A549 (cell line): ENCODE measurements around the gene YIPF5. TPM values are rescaled to one million over a fixed set of nuclear protein-coding genes. Genes with fewer than 3 reads are reported as not detected.

Experiments
- ATAC-seq, 2 experiments: fragments of 200-7000 bp in 1 of 2; fragments of >200 bp in 1 of 2; cut with Nextera tagmentation in 1 of 2; cut with Tn5 transposase in 1 of 2; 3 replicates each; pipeline versions ENCODE4 v1.8.0 to v1.9.1; 2018 to 2020; ENCODE audit warnings: mild to moderate bottlenecking in 1 of 2, moderate library complexity in 1 of 2
- CTCF ChIA-PET: fragments of 300-600 bp; sonication (Branson Sonifier 250); formaldehyde crosslinking; extraction: SDS; loops from one replicate; lab custom pipeline; 2021; ENCODE audit warnings: antibody characterized with exemption, inconsistent platforms; lab: Yijun Ruan, JAX
- POLR2A ChIA-PET: fragments of 350-600 bp; formaldehyde crosslinking; extraction: SDS; loops from one replicate; lab custom pipeline; 2021; ENCODE audit warnings: antibody characterized with exemption, inconsistent platforms; lab: Yijun Ruan, JAX
- DNase-seq, 2 experiments: peaks; one replicate each; pipeline versions ENCODE4 v3.0.0 to v3.0.0-alpha.2; 2011 to 2016; ENCODE audit warnings: low read depth in 1 of 2, low spot score in 1 of 2
- FAIRE-seq: peaks from 2 replicates; lab custom pipeline; 2011; peaks lifted over from hg19 to GRCh38; lab: Jason Lieb, UNC
- H3K27ac ChIP-seq, 2 experiments: fragments of >200 bp; sonication (Bioruptor Twin); formaldehyde crosslinking; 3 replicates each; pipeline ENCODE4 v1.5.1; 2016 to 2017
- H3K4me1 ChIP-seq: fragments of >200 bp; sonication (Bioruptor Twin); formaldehyde crosslinking; 3 replicates; pipeline ENCODE4 v1.6.1; 2016
- H3K4me2 ChIP-seq: fragments of >200 bp; sonication (Bioruptor Twin); formaldehyde crosslinking; 3 replicates; pipeline ENCODE4 v1.6.1; 2016
- H3K4me3 ChIP-seq: fragments of >200 bp; sonication (Bioruptor Twin); formaldehyde crosslinking; 3 replicates; pipeline ENCODE4 v1.5.1; 2016
- H3K9me3 ChIP-seq: fragments of >200 bp; sonication (Bioruptor Twin); formaldehyde crosslinking; 3 replicates; pipeline ENCODE4 v1.6.1; 2016
- ATOH8 ChIP-seq: fragments of 250-450 bp; sonication (Bioruptor Pico); IDR thresholded peaks from 2 replicates; pipeline ENCODE4 v1.5.0; 2020; ENCODE audit warnings: low read depth, mild to moderate bottlenecking, moderate library complexity
- CEBPB ChIP-seq, 2 experiments: fragments of >200 bp in 1 of 2; sonication (Bioruptor Twin) in 1 of 2; formaldehyde crosslinking in 1 of 2; IDR thresholded peaks; 2 replicates each; pipeline ENCODE4 v1.6.1; 2012 to 2016
- EHMT2 ChIP-seq: fragments of 200-600 bp; sonication (generic); IDR thresholded peaks from 2 replicates; pipeline ENCODE4 v1.6.1; 2016; ENCODE audit warnings: antibody characterized with exemption, low read depth, mild to moderate bottlenecking, moderate library complexity
- ESRRA ChIP-seq: fragments of 150-350 bp; IDR thresholded peaks from 2 replicates; pipeline ENCODE4 v1.6.1; 2014; ENCODE audit warnings: mild to moderate bottlenecking, low read length, borderline replicate concordance
- FOSL2 ChIP-seq, 2 experiments: fragments of 450-650 bp in 1 of 2; fragments of >200 bp in 1 of 2; sonication (Bioruptor Twin) in 1 of 2; formaldehyde crosslinking; IDR thresholded peaks; 2 replicates each; pipeline versions ENCODE4 v1.5.0 to v1.6.1; 2016 to 2020; ENCODE audit warnings: mild to moderate bottlenecking in 1 of 2, moderate library complexity in 1 of 2
- HOXA7 ChIP-seq: fragments of 250-450 bp; sonication (Bioruptor Pico); IDR thresholded peaks from 2 replicates; pipeline ENCODE4 v1.5.0; 2020; ENCODE audit warnings: mild to moderate bottlenecking, moderate library complexity
- KDM5A ChIP-seq: fragments of 200-600 bp; sonication (generic); IDR thresholded peaks from 2 replicates; pipeline ENCODE4 v1.6.1; 2016; ENCODE audit warnings: antibody characterized with exemption, mild to moderate bottlenecking
- MYC ChIP-seq: IDR thresholded peaks from 2 replicates; pipeline ENCODE4 v1.6.1; 2012; ENCODE audit warnings: mild to moderate bottlenecking, inconsistent platforms, low read length, improper control_type of control experiment, borderline replicate concordance
- NR3C1 ChIP-seq: fragments of >200 bp; sonication (Bioruptor Twin); formaldehyde crosslinking; IDR thresholded peaks from 3 replicates; pipeline ENCODE4 v1.6.1; 2017
- PHF8 ChIP-seq: fragments of 200-600 bp; sonication (generic); IDR thresholded peaks from 2 replicates; pipeline ENCODE4 v1.6.1; 2016; ENCODE audit warnings: low read depth, mild to moderate bottlenecking, antibody characterized with exemption, moderate library complexity, borderline replicate concordance
- RAD21 ChIP-seq, 2 experiments: fragments of >200 bp in 1 of 2; sonication (Bioruptor Twin) in 1 of 2; formaldehyde crosslinking in 1 of 2; IDR thresholded peaks in 1 of 2; conservative IDR thresholded peaks in 1 of 2; 2 replicates in 1 of 2; 3 replicates in 1 of 2; pipeline ENCODE4 v1.6.1; 2012 to 2018; ENCODE audit warnings: inconsistent platforms in 1 of 2
- SREBF2 ChIP-seq: fragments of 450-650 bp; IDR thresholded peaks from 2 replicates; pipeline ENCODE4 v1.6.1; 2014; ENCODE audit warnings: mild to moderate bottlenecking, moderate library complexity
- TP53 ChIP-seq: fragments of 250-450 bp; sonication (Bioruptor Pico); IDR thresholded peaks from 2 replicates; pipeline ENCODE4 v1.5.0; 2021; ENCODE audit warnings: mild to moderate bottlenecking, moderate library complexity
- ZC3H11A ChIP-seq: fragments of 450-650 bp; IDR thresholded peaks from 2 replicates; pipeline ENCODE4 v1.6.1; 2014; ENCODE audit warnings: antibody characterized with exemption, mild to moderate bottlenecking
- WGBS: methylation state at CpG from one replicate; pipeline ENCODE4 v1.1.6; 2017; ENCODE audit errors: missing lambda C conversion rate; 5-methylcytosine and 5-hydroxymethylcytosine counted together
- polyA plus RNA-seq, 4 experiments: library from polyadenylated mRNA; depleted of rRNA in 3 of 4; stranded (reverse); fragments of >200 nt; fragmentation: RNase III in 1 of 4; extraction: RNeasy Plus Mini Kit Qiagen cat#74134 plus additional on column Dnase treatment in 1 of 4; gene quantifications; 2 replicates in 3 of 4; 3 replicates in 1 of 4; pipeline ENCODE4 v1.2.3, GENCODE V29; 2011 to 2017
- TF ChIP-seq, protein P1 (sequence below): fragments of 200-600 bp; sonication (generic); IDR thresholded peaks from 2 replicates; pipeline ENCODE4 v1.6.1; 2016; ENCODE audit warnings: antibody characterized with exemption, mild to moderate bottlenecking, moderate library complexity

Gene YIPF5
- polyA plus RNA-seq, 2 of the 4 experiments (the other 2 are of a cell fraction): 54.9 to 80.2 TPM

DNA sequence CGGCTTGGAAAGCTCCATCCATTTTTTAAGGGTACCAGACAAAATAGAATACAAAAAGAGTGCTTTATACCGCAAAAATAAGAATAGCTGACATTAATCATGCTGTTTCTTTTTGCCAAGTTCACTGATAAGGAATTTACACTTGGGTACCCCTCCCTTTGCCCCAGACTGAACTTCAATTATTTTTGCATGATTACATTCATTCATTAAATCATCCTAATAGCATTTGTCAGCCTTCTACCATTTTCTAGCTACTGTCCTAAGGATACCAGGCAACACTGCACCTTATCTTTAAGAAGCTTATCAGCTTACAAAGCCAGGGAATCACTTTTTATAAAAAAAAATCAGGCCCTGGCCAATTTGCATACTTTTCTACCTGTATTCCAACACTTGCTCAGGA, 48.4 kb downstream of the YIPF5 start:
- DNase-seq: no peak
- no peak for ATAC-seq
- CTCF ChIA-PET: interaction anchor here (0.7 to 1.3 kb wide), 2 partner anchors 20 to 21 kb away, joined by 4 to 5 read pairs; no protein-coding TSS in a partner anchor
- no peaks in the 10 kb centered on the region for H3K4me1 ChIP-seq
- FAIRE-seq: no peak
- POLR2A ChIA-PET: no interaction called here
- H3K4me2 ChIP-seq: no peak overlapping the region
- no peaks in the 10 kb centered on the region for H3K9me3 ChIP-seq
- TF ChIP-seq MYC: no peak
- no peak for TF ChIP-seq EHMT2
- TF ChIP-seq, protein P1, sequence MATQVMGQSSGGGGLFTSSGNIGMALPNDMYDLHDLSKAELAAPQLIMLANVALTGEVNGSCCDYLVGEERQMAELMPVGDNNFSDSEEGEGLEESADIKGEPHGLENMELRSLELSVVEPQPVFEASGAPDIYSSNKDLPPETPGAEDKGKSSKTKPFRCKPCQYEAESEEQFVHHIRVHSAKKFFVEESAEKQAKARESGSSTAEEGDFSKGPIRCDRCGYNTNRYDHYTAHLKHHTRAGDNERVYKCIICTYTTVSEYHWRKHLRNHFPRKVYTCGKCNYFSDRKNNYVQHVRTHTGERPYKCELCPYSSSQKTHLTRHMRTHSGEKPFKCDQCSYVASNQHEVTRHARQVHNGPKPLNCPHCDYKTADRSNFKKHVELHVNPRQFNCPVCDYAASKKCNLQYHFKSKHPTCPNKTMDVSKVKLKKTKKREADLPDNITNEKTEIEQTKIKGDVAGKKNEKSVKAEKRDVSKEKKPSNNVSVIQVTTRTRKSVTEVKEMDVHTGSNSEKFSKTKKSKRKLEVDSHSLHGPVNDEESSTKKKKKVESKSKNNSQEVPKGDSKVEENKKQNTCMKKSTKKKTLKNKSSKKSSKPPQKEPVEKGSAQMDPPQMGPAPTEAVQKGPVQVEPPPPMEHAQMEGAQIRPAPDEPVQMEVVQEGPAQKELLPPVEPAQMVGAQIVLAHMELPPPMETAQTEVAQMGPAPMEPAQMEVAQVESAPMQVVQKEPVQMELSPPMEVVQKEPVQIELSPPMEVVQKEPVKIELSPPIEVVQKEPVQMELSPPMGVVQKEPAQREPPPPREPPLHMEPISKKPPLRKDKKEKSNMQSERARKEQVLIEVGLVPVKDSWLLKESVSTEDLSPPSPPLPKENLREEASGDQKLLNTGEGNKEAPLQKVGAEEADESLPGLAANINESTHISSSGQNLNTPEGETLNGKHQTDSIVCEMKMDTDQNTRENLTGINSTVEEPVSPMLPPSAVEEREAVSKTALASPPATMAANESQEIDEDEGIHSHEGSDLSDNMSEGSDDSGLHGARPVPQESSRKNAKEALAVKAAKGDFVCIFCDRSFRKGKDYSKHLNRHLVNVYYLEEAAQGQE: no peak
- no peak for TF ChIP-seq RAD21 (conservative IDR thresholded peaks at IDR 0.05 in 1 of 2, IDR thresholded peaks at IDR 0.05 in 1 of 2)
- TF ChIP-seq FOSL2 (IDR thresholded peaks at IDR 0.05): no peak
- TF ChIP-seq FOSL2 (CRISPR knock-in tag; IDR thresholded peaks at IDR 0.05): no peak
- TF ChIP-seq KDM5A: no peak
- TF ChIP-seq NR3C1: no peak
- TF ChIP-seq PHF8: no peak
- no peak for TF ChIP-seq CEBPB (IDR thresholded peaks at IDR 0.05)
- TF ChIP-seq, all 56 proteins: peak for 0
- Histone ChIP-seq H3K27ac (no peak overlapping the region), H3K4me3 (no peak overlapping the region)
- WGBS: 80% methylated on average over 2 of the region's 2 CpGs

GRCh38 chr5:144121577-144121976, 48.9 kb downstream of the YIPF5 start:
- DNase-seq: no peak
- H3K27ac ChIP-seq: no peak overlapping the region
- no peak overlapping the region for H3K4me2 ChIP-seq
- POLR2A ChIA-PET: no interaction called here
- TF ChIP-seq ZC3H11A: no peak
- no peak for TF ChIP-seq SREBF2
- no peak for TF ChIP-seq TP53
- TF ChIP-seq, protein P1: no peak
- TF ChIP-seq ATOH8 (CRISPR knock-in tag): no peak
- TF ChIP-seq ESRRA: no peak
- TF ChIP-seq HOXA7: no peak
- TF ChIP-seq, all 56 proteins: peak for 0
- Histone ChIP-seq H3K9me3 (no peaks in the 10 kb centered on the region), H3K4me1 (no peaks in the 10 kb centered on the region), H3K4me3 (no peak overlapping the region)
- 93% methylated on average over 1 of the region's 1 CpG for WGBS
- CTCF ChIA-PET: interaction anchor here (0.7 kb wide), 1 partner anchor 21 kb away, joined by 4 read pairs; no protein-coding TSS in a partner anchor
- ATAC-seq: no peak
- no peak for FAIRE-seq
